ENCODE data around the gene TLK1.
"Not testable (repeated sequence)": the region's sequence is repeated elsewhere in the genome, so short reads cannot be mapped to it uniquely, and the experiment has no call there.

Gene TLK1

GRCh38 chr2:171169333-171169732 lies 8.6 kb upstream of the TLK1 start:
- DNase-seq = no peak

GRCh38 chr2:171167352-171167997 lies 6.8 kb upstream of the TLK1 start:
- no peak for DNase-seq

- DNase-seq = no peak
These were observed 5.8 kb upstream of the TLK1 start for GRCh38 chr2:171166328-171166983.

GRCh38 chr2:171165967-171166327 lies 5.3 kb upstream of the TLK1 start:
- DNase-seq = no peak

- no peak for DNase-seq
These were observed 2.6 kb upstream of the TLK1 start for GRCh38 chr2:171163261-171163660.

- not testable (repeated sequence) for DNase-seq
These were observed 2.0 kb upstream of the TLK1 start for GRCh38 chr2:171162522-171163197.

GRCh38 chr2:171160956-171161740 lies 455 bp upstream of the TLK1 start:
- peak; percentile 70 for DNase-seq

GRCh38 chr2:171159372-171160118 lies 1.1 kb downstream of the TLK1 start:
- peak; percentile 56 for DNase-seq

GRCh38 chr2:171158790-171159371 lies 1.8 kb downstream of the TLK1 start:
- DNase-seq = no peak

GRCh38 chr2:171158036-171158789 lies 2.5 kb downstream of the TLK1 start:
- no peak for DNase-seq

GRCh38 chr2:171157109-171157500 lies 3.6 kb downstream of the TLK1 start:
- DNase-seq = no peak

GRCh38 chr2:171154348-171154747 lies 6.3 kb downstream of the TLK1 start:
- no peak for DNase-seq

- no peak for DNase-seq
These were observed 9.9 kb downstream of the TLK1 start for GRCh38 chr2:171150694-171151285.

GRCh38 chr2:171149986-171150693 lies 10.6 kb downstream of the TLK1 start:
- DNase-seq = no peak

GRCh38 chr2:171149171-171149938 lies 11.3 kb downstream of the TLK1 start:
- DNase-seq = no peak

GRCh38 chr2:171147081-171147480 lies 13.6 kb downstream of the TLK1 start:
- no peak for DNase-seq

- no peak for DNase-seq
These were observed 14.1 kb downstream of the TLK1 start for GRCh38 chr2:171146633-171147032.

GRCh38 chr2:171146071-171146470 lies 14.6 kb downstream of the TLK1 start:
- no peak for DNase-seq

- DNase-seq = no peak
These were observed 17.0 kb downstream of the TLK1 start for GRCh38 chr2:171143670-171144062.

- DNase-seq = no peak
These were observed 18.3 kb downstream of the TLK1 start for GRCh38 chr2:171142398-171142797.
